Activated CD4-positive, alpha-beta T cell treated with anti-CD3 and anti-CD28 coated beads, Interleukin-2, amount 50 U/mL, for 4 hours (primary cell): ENCODE results near the gene RCCD1.

Source experiments
- DNase-seq, 2 experiments: peaks; one replicate each; pipeline ENCODE4 v3.0.0-alpha.2; 2020

RCCD1 gene

DNA sequence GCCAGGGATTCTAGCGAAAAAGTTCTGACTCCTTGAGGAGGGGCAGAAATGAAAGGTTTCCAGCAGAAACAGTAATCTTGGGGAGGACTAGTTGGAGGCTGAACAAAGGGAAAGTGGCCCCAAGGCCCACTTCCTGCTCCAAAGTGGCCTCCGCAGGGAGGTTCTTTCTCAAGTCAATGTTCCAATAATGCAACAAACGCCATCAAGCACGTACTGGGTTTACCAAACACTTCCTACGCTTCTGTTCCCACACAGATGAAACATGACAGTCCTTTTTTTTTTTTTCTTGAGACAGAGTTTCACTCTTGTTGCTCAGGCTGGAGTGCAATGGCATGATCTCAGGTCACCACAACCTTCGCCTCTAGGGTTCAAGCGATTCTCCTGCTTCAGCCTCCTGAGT, 9.6 kb upstream of the RCCD1 start:
- DNase-seq, result no peak

DNA sequence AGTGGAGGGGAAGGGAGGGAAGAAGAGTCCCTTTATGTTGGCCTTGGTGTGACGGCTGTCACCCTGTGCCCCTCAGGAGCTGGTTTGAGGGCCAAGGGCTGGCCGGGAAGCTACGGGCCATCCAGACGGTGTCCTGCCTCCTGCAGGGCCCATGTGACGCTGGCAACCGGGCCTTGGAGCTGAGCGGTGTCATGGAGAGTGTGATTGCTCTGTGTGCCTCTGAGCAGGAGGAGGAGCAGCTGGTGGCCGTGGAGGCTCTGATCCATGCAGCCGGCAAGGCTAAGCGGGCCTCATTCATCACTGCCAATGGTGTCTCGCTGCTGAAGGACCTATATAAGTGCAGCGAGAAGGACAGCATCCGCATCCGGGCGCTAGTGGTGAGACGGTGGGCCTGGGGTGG, 8.1 kb upstream of the RCCD1 start:
- no peak for DNase-seq

DNA sequence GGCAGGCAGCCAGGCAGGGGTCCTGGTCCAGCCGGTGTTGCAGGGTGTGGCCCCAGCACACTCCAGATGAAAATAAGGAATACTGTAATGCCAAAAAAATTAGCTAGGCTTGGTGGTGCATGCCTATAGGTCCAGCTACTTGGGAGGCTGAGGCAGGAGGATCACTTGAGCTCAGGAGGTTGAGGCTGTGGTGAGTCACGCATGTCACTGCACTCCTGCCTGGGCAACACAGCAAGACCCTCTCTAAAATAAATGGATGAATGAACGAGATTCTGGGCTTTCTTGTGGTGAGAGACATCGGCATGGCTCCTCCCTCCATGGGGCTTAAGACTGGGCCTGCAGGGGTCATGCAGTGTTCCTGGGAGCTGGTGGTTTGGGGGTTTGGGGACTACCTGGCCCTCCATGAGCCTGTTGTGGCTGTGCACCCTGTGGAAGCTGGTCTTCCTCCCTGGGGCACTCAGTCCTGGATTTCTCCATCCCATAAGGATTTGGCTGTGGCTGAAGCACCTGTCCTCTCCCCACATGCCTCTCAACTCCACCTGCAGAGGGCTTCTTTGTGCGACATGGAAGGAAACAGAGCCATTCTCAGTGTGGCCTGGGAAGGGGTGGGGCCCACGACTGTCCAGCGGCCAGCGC, 7.6 kb upstream of the RCCD1 start:
- DNase-seq, result no peak

DNA sequence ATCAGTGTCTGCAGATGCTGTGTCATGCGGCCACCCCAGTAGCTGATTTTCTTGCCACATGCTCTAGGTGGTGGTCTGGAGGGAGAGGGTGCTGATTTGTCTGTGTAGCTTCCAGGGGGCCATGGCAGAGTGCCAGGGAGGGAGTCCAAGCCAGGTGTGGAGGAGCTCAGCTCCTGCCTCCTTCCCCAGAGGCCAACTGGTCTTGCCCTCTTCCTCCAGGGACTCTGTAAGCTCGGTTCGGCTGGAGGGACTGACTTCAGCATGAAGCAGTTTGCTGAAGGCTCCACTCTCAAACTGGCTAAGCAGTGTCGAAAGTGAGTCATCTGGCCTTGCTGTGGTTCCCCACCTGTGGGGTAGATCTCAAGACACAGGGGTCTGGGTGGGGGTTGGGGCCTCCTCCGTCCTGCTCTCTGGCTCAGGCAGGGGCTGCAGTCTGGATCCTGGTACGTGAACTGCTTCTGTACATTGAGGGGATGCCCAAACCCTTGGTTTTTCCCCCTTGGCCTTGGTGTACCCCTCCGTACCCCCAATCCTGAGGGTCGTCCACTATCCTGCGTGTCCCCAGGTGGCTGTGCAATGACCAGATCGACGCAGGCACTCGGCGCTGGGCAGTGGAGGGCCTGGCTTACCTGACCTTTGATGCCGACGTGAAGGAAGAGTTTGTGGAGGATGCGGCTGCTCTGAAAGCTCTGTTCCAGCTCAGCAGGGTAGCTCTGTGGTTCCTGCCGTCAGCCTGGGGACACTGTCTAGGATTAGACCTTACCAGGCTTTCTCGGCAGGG, 6.9 kb upstream of the RCCD1 start:
- no peak for DNase-seq

DNA sequence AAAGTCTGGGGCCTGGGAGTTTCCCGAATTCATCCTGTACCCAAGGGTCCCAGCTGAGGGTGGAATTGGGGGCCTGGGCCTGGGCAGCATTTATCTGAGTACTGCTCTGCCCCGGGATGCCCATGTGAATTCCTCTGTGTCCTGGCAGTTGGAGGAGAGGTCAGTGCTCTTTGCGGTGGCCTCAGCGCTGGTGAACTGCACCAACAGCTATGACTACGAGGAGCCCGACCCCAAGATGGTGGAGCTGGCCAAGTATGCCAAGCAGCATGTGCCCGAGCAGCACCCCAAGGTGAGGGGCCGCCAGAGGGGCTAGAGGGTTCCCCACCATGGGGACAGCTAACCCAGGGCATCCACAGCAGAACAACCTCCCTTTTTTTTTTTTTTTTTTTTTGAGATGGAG, 6.2 kb upstream of the RCCD1 start:
- no peak for DNase-seq

DNA sequence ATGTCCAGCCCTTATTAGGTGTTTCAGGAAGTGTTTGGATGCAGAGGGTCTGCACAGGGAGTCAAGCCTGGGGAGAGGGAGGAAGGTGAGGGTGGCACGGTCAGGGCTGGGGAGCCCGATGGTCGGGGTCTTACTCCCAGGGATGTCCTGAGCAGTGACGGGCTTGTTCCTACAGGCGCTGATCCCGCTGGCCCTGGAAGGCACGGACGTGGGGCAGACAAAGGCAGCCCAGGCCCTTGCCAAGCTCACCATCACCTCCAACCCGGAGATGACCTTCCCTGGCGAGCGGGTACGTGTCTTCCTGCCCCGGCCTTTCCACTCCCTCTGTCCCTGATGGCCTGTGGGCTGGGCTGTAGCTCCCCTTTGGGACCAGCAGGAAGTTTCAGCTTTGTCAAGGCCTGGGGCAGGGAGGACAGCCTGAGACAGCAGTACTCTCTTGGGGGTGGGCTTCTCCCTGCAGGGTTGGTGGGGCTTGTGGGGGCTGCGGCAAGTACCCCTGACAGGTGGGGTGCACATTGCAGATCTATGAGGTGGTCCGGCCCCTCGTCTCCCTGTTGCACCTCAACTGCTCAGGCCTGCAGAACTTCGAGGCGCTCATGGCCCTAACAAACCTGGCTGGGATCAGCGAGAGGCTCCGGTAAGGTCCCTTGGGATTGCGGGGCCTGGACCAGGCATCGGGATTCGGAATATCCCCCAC, 4.6 kb upstream of the RCCD1 start:
- no peak for DNase-seq

DNA sequence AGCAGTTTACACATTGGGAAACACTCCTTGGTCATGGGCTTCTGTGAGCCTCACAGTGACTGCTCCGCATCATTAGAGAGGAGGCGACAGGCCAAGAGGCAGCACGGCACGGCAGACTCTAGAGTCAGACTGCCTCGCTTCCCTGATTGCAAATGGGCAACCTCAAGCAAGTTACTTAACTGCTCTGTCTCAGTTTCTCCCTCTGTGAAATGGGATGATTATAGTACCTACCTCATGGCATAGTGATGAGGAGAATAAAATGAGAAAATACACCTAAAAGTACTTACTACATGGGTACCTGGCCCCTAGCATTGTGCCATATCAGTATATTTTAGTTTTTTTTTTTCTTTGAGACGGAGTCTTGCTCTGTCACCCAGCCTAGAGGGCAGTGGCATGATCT, 4.0 kb upstream of the RCCD1 start:
- DNase-seq, result no peak

DNA sequence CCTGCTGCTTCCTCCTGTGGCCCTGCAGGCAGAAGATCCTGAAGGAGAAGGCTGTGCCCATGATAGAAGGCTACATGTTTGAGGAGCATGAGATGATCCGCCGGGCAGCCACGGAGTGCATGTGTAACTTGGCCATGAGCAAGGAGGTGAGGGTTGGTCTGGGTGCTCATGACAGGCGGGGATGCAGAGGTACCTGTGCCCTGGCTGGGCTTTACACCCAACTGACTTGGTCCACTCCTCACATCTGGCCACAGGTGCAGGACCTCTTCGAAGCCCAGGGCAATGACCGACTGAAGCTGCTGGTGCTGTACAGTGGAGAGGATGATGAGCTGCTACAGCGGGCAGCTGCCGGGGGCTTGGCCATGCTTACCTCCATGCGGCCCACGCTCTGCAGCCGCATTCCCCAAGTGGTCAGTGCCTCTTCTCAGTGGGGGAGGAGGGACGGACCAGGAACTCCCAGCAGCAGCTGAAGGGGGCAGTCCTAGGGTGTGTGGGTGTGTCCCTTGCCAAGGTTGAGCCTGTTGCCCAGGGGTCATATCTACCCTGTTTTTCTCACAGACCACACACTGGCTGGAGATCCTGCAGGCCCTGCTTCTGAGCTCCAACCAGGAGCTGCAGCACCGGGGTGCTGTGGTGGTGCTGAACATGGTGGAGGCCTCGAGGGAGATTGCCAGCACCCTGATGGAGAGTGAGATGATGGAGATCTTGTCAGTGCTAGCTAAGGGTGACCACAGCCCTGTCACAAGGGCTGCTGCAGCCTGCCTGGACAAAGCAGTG, 1.6 kb upstream of the RCCD1 start:
- no peak for DNase-seq

DNA sequence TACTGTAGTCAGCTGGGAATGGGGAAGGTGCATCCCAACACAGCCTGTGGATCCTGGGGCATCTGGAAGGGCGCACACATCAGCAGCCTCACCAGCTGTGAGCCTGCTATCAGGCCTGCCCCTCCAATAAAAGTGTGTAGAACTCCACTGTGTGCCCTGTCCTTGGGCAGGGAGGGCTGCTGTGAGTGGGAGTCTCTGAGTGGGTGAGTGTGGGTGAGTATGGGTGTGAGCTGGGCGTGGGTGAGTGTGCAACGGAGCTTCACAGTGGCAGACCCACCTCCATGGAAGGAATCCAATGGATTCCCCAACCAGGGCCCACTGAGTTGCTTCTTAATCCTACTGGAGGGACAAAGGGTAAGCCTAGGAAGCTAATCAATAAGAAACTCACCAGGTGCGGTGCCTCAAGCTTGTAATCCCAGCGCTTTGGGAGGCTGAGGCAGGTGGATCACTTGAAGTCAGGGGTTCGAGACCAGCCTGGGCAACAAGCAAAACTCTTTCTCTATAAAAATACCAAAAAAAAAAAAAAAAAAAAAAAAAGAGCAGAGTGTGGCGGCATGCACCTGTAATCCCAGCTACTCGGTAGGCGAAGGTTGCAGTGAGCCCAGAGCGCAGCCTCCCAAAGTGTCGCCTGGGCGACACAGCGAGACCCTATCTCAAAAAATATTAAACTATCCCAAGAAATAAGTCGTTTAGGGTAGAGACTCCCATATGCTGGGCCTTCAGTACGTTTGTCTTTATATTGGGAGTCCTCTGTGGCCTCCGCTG, 555 bp upstream of the RCCD1 start:
- DNase-seq, result no peak

DNA sequence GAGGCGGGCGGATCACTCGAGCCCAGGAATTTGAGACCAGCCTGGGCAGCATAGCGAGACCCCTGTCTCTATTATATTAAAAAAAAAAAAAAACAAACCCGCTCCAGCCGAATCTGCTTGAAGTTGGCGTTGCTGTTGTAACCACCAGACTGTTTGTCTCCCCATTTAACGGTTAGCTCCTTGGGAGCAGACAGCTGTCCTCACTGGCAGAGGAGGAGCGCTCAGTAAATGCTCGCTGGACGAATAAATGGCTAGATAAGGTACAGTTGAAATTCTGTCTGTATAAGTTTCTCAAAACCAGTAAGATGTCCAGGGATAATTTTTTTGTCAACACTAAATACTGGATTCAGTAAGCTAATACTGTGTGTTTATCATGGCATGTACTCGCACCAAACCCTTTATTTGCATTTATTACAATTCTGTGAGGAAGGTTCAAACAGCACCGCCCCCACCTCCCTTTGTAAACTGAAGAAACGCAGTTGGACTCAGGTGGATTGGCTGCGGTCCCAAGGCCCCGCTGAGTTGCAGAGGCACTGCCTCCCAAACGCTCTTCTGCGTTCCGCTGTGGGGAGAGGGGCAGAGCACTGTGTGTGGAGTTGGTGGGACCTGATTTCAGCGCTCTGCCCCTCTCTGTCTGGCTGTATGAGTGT, 1.1 kb downstream of the RCCD1 start:
- no peak for DNase-seq

DNA sequence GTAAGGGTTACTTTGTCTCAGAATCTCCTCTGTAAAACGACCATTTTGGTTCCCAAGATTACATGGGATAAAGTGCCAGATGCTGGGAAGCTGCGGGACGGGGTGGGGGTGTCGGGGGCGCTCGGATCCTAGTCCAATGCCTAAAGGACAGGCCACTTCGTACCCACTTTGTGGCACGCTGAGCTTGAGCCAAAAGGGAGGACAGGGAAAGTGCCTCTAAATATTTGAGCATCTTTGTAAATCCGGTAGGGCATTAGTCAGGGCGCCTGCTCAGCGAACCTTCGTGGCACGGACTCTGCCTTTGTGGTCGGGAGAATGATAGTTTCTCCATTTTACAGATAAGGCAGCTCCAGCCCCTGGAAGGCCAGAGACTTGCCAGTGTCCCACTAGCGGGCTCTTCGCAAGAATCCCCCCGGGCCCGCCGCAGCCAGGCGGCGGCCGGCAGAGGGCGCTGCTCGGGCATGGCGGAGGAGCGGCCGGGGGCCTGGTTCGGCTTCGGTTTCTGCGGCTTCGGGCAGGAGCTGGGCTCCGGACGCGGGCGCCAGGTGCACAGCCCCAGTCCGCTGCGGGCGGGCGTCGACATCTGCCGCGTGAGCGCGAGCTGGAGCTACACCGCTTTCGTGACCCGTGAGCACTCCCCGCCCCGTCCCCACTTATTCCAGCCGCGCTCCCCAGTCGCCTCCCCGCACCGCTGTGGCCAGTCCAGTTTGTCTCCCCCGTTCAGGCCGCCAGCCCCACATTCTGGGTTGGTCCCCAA, 1.8 kb downstream of the RCCD1 start:
- DNase-seq, result peak; percentile 47 to 48

DNA sequence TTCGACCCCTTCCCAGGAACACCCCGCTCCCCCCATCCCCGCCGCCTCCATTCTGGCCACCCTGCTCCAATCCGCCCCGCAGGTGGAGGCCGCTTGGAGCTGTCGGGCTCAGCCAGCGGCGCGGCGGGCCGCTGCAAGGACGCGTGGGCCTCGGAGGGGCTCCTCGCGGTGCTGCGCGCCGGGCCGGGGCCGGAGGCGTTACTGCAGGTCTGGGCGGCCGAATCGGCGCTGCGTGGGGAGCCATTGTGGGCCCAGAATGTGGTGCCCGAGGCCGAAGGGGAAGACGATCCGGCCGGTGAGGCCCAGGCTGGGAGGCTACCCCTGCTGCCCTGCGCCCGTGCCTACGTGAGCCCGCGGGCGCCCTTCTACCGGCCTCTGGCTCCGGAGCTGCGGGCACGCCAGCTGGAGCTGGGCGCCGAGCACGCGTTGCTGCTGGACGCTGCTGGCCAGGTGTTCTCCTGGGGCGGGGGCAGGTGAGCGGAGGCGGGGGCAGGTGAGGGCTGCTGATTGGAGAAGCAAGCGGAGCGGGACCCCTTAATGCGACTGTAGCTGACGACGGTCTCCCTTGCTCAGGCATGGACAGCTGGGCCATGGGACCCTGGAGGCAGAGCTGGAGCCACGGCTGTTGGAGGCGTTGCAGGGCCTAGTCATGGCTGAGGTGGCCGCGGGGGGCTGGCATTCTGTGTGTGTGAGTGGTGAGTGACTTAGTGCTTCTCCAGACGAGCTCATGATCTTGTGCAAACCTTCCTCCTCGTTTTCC, 2.5 kb downstream of the RCCD1 start:
- no peak for DNase-seq

DNA sequence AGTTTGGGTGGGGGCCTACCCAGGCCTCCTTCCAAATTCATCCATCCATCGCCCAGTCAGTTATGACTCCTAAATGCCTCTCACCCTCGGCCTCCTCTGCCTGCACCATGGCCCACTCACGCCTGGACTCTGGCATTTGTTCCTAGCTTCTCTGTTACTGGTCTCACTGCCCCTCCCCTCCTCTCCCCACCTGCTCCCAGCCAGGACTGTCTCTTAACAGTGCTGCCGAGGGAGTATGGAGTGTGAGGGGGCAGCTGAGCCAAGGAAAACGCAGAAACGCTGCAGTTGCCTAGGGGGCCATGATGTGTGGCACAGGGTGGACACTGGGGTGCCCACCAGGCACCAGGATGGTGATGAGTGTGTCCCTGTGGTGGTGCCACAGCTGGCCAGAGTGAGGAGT, 3.1 kb downstream of the RCCD1 start:
- DNase-seq, result no peak

DNA sequence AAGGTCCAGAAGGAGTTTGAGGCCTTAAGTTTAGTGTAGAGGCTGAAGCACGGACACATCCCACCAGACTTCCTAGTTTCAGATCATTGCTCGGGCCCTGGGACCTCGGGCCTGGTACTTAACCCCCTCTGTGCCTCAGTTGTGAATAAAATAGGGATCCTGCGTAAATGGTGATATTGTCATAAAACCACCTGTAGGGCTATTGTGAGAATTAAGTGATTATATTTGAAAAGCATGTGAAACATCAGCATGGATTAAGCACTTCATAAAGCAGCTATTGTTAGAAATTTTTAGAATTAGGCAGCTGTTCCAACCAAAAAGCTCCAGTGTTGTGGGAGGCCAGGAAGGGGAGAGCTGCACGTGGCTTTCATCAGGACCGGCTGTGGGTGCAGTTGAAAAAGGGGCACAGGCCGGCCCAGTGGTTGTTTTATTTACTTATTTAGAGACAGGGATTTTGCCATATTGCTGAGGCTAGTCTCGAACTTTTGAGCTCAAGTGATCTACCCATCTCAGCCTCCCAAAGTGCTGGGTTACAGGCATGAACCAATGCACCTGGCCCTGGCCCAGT, 4.4 kb downstream of the RCCD1 start:
- DNase-seq, result no peak

DNA sequence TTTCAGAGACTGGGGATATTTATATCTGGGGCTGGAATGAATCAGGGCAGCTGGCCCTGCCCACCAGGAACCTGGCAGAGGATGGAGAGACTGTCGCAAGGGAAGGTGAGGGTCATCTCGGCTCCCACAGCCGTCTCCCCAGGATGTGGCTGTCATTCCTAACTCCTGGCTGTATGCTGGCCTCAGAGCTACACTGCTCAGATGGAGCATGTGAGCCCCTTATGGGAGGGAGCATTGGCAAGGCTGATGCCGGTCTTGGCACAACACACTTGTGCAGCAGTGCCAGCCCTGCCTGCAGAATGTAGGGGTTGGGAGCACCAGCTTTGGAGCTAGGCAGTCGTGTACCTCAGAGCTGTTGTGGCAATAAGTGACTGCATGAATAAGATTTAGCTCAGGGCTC, 5.2 kb downstream of the RCCD1 start:
- DNase-seq, result no peak

DNA sequence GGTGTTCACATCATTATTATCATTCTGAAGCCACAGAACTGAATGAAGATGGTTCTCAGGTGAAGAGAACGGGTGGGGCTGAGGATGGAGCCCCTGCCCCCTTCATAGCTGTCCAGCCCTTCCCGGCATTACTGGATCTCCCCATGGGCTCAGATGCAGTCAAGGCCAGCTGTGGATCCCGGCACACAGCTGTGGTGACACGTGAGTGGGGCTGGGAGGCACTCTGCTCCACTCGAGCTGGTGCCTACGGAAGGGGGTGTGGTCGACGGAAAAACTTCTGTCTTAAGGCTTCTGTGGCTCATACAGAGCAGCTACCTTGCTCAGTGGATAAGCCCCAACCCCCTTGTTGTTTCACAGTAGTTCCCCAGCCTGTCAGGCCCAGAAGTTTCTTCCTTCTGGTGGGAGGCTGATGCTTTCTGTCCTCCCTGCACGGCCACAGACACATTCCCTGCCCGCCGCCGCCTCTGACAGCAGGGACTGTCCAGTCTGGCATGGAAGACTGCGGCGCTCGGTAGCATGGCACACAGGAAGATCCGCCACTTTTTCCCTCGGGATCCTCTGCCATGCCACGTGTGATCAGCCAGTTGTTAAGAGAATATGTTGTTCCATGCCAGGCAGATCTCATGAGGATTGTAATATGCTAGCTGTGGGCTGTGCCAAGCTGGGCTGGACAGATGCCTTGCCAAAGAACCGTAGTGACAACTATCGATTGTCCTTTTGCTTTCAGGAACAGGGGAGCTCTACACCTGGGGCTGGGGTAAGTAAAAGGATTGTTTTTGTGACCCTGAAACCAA, 5.8 kb downstream of the RCCD1 start:
- DNase-seq, result no peak

DNA sequence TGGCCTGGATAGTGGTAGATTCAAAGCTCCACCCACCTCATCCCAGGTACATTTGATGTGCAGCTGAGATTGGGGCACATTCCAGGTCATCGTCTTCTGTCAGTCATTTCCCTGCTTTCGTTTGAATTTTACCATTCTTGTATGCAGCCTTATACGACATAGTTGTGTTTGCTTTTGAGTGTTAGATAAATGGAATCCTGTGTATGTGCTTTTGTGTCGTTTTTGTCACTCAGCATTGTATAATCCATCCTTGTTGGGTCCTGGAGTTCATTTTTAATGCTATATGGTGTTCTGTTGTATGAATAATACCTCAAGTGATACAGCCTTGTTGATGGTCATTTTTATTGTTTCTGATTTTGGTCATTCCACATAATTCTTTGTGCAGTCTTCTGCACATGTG, 7.3 kb downstream of the RCCD1 start:
- DNase-seq, result no peak

DNA sequence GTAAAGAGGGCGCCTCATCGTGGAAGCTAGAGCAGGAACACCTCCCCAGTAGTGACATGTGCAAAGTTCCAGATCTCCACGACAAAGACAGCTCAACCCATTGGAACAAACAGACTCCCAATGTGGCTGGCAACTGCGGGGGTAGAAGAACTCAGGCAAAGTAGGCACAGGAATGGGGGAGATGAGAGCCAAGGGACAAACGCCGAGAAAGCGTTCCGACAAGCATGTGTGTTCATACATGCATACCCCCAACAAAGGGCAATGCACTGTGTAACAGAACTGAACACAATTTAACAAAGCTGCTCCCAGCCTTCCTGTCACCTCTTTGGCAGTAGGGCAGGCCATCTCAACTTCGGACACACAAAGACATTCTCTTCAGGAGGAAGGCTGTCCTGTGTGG, 11.6 kb downstream of the RCCD1 start:
- DNase-seq, result no peak

DNA sequence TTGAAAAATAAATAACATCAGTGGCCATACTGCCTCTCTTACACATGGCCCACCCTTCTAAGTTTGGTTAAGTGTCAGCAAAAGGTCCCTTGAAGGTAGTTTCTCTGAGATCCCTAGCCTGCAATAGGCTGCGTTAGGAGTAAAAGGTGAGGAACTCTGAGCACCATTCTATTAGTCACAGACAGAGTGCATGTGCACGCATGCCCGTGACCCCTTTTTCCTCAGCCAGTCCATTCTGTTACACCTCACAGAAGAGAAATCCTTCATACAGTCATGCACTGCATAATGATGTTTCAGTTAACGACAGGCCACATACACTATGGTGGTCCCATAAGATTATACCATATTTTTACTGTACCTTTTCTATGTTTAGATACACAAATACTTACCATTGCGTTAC, 12.5 kb downstream of the RCCD1 start:
- DNase-seq, result no peak
